Left lung (tissue), 10 donors: Measurements from ENCODE around the gene DGLUCY. TPM values are rescaled to one million over a fixed set of nuclear protein-coding genes. Genes with fewer than 3 reads are reported as not detected.
"Not testable (repeated sequence)": the region's sequence is repeated elsewhere in the genome, so short reads cannot be mapped to it uniquely, and the experiment has no call there.

Experiments
- ATAC-seq: fragments of 200-7000 bp; cut with Tn5 transposase; one replicate; pipeline ENCODE4 v1.9.1; 2020; ENCODE audit warnings: moderate library complexity
- DNase-seq, 4 donors: peaks; one replicate each; pipeline ENCODE4 v3.0.0-alpha.2; 2013 to 2020
- H3K27ac ChIP-seq, 2 donors: fragments of 200-600 bp; sonication (generic) in 1 of 2; one replicate each; pipeline versions ENCODE4 v1.5.0 to v1.8.0; 2020 to 2021
- H3K27me3 ChIP-seq, 2 donors: fragments of 200-600 bp; sonication (generic) in 1 of 2; one replicate each; pipeline versions ENCODE4 v1.5.0 to v1.8.0; 2020 to 2021
- H3K36me3 ChIP-seq, 2 donors: fragments of 200-600 bp; sonication (generic) in 1 of 2; one replicate each; pipeline versions ENCODE4 v1.5.0 to v1.8.0; 2020 to 2021
- H3K4me1 ChIP-seq, 2 donors: fragments of 200-600 bp; one replicate each; pipeline ENCODE4 v1.8.0; 2021
- H3K4me3 ChIP-seq, 2 donors: fragments of 200-600 bp; sonication (generic) in 1 of 2; one replicate each; pipeline versions ENCODE4 v1.5.0 to v1.8.0; 2020 to 2021; ENCODE audit warnings: mild to moderate bottlenecking in 1 of 2
- H3K9me3 ChIP-seq, 2 donors: fragments of 200-600 bp; sonication (generic) in 1 of 2; one replicate each; pipeline versions ENCODE4 v1.5.0 to v1.8.0; 2020 to 2021
- intact Hi-C, 2 donors: fragments of 100-400 bp; cut with DNase I; formaldehyde crosslinking; loops; one replicate each; pipeline versions ENCODE4 v1.11.2 to v1.14.2; 2022
- polyA plus RNA-seq, 6 donors: library from polyadenylated mRNA; unstranded; fragments of 120-200 nt; gene quantifications; one replicate each; pipeline ENCODE4 v1.2.1, GENCODE V29; 2013; ENCODE audit not compliant: insufficient read length in 6 of 6
- total RNA-seq, 2 donors: library from RNA; stranded (reverse); fragmentation: NEBNext Ultra II Directional; extraction: Animal tissue kit (Norgen Biotek cat#: 25700); gene quantifications; one replicate each; pipeline ENCODE4 v1.2.1, GENCODE V29; 2021
- TF ChIP-seq, protein P1 (sequence below), 2 donors: fragments of 200-600 bp; sonication (generic) in 1 of 2; IDR thresholded peaks; one replicate each; pipeline versions ENCODE4 v1.5.0 to v1.8.0; 2021; ENCODE audit warnings: antibody characterized with exemption in 2 of 2
- donor health status: DM: no; HTN: yes; CAD: no.
- donor health status: DM: no; HTN: no; CAD: no.

The DGLUCY gene
- total and polyA plus RNA-seq, 8 donors = 56.7 to 77.0 (median 66.1) TPM

DNA sequence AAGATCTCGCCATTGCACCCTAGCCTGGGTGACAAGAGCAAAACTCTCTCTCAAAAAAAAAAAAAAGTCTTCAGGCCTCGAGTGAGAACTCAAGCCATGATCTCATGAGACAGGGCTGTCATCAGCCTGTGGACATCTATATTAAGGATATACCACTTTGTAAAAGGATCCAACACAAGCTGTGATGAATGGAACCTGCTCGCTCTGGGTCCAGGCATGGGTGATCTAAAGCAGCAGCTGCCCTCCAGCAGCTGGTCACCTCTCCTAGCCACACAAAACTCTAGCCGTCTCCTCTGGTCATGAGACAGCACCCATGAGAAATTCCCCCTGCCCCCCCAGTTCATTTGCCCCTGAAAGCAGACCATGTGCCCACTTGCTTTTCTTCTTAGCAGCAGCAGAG lies 19.1 kb upstream of the DGLUCY start:
- Histone ChIP-seq H3K36me3 (no peaks in the 10 kb centered on the region), H3K4me3 (no peak overlapping the region), H3K27me3 (no peaks in the 10 kb centered on the region), H3K4me1 (no peaks in the 10 kb centered on the region), H3K9me3 (no peaks in the 10 kb centered on the region), H3K27ac (no peak overlapping the region)
- intact Hi-C loops = no loop called here
- DNase-seq (no peak), ATAC-seq (no peak)
- TF ChIP-seq, protein P1, sequence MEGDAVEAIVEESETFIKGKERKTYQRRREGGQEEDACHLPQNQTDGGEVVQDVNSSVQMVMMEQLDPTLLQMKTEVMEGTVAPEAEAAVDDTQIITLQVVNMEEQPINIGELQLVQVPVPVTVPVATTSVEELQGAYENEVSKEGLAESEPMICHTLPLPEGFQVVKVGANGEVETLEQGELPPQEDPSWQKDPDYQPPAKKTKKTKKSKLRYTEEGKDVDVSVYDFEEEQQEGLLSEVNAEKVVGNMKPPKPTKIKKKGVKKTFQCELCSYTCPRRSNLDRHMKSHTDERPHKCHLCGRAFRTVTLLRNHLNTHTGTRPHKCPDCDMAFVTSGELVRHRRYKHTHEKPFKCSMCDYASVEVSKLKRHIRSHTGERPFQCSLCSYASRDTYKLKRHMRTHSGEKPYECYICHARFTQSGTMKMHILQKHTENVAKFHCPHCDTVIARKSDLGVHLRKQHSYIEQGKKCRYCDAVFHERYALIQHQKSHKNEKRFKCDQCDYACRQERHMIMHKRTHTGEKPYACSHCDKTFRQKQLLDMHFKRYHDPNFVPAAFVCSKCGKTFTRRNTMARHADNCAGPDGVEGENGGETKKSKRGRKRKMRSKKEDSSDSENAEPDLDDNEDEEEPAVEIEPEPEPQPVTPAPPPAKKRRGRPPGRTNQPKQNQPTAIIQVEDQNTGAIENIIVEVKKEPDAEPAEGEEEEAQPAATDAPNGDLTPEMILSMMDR (IDR thresholded peaks at IDR 0.05) = no peak

DNA sequence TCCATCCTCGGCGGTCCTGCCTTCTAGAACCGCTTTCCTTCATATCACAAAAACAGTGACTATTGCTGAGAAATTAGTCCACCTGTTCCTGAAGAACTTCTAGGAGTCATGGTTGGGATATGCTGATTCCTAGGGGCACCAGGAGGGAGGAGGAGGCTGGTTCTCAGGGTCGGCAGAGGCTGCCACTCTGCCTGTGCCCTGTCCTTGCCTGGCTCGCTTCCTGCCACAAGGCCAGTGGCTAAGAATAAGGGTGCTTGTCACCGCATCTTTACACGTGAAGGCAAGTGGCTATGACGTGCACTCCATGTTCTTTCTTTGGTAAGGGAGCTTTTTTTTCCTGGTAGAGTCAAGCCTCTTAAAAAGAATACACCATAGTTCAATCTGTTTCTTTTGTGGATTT lies 18.7 kb upstream of the DGLUCY start:
- no peaks in the 10 kb centered on the region for H3K4me1 ChIP-seq
- H3K4me3 ChIP-seq = no peak overlapping the region
- intact Hi-C loops = no loop called here
- no peaks in the 10 kb centered on the region for H3K9me3 ChIP-seq
- TF ChIP-seq, protein P1 (IDR thresholded peaks at IDR 0.05) = no peak
- no peaks in the 10 kb centered on the region for H3K27me3 ChIP-seq
- no peak for ATAC-seq
- no peak overlapping the region for H3K27ac ChIP-seq
- no peaks in the 10 kb centered on the region for H3K36me3 ChIP-seq
- no peak for DNase-seq

DNA sequence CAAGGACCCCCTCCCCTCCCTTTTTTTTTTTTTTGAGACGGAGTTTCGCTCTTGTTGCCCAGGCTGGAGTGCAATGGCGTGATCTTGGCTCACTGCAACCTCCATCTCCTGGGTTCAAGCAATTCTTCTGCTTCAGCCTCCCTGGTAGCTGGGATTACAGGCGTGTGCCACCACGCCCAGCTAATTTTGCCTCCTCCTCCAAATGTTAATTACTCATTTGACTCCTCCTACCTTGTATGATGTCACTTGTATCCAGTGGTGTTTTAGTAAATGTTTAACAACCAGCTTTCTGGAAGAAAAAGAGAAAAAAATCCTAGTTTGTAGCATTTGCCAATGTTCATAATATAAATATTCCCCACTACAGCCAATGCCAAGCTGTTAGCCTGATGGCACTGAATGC lies 16.2 kb upstream of the DGLUCY start:
- H3K4me3 ChIP-seq, DNase-seq, ATAC-seq, H3K4me1 ChIP-seq, H3K27ac ChIP-seq, H3K36me3 ChIP-seq, H3K9me3 ChIP-seq, H3K27me3 ChIP-seq, intact Hi-C loops: not testable (repeated sequence)

DNA sequence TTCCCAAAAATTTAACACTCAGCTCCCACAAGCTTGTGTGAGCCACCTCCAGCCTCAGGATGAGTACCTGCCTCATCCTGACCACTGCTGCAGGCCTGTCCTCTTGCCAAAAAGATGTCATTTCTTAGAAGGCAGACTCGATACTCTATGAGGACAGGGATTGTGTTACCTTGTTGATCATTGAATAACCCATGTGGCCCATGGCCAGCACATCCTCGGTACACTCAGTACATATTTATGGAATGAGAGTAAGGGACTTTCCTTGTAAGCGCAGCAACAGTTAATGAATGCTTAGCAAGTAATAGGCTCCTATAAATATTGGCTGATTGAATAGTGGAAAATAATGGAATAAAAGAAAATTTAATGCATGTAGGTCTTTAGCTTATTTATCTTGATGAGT lies 15.3 kb upstream of the DGLUCY start:
- Histone ChIP-seq H3K9me3 (no peaks in the 10 kb centered on the region), H3K4me1 (no peaks in the 10 kb centered on the region), H3K27ac (no peak overlapping the region), H3K4me3 (no peak overlapping the region), H3K36me3 (no peaks in the 10 kb centered on the region), H3K27me3 (no peaks in the 10 kb centered on the region)
- intact Hi-C loops = no loop called here
- ATAC-seq (no peak), DNase-seq (no peak)
- TF ChIP-seq, protein P1 (IDR thresholded peaks at IDR 0.05) = no peak

DNA sequence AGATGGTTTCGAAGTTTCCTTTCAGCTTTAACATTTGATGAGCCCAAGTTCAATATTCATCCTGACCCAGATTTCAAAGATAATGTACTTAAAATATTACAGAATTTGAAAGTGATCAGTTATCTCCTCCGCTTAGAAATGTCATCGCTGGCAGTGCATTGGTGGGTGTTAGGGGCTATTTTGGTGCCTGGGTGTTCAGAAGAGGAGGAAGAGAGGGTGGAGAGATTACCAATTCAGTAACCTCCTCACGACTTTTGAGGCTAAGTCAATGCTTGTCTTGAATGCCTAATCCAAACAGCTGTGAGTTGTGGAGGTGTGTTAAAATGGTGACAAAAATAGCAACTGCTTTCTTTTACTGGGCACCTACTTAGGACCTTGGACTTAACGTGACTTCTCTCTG lies 13.8 kb upstream of the DGLUCY start:
- no peak for DNase-seq
- no peaks in the 10 kb centered on the region for H3K4me1 ChIP-seq
- H3K27ac ChIP-seq = no peak overlapping the region
- no peaks in the 10 kb centered on the region for H3K27me3 ChIP-seq
- no peaks in the 10 kb centered on the region for H3K9me3 ChIP-seq
- intact Hi-C loops = no loop called here
- TF ChIP-seq, protein P1 (IDR thresholded peaks at IDR 0.05) = no peak
- H3K36me3 ChIP-seq = no peaks in the 10 kb centered on the region
- ATAC-seq = no peak
- H3K4me3 ChIP-seq = no peak overlapping the region

DNA sequence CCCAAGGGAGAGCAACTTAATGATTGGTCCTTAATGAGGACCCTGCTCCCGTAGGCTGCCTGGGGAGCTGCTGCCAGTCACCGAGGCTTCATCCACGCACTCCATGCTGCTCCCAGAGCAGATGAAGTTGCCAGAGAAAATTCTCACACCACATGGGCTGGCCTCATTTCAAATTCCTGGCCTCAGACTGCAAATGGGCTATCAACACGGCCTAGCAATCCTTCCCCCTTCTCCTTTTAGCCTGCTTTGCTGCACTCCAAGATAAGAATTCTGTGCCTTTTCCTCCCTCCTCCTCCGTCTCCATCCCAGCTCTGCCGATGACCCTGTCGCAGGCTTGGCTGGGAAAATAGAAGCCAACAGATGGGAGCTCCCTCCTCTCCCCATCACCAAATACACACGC lies 10.8 kb upstream of the DGLUCY start:
- Histone ChIP-seq H3K27ac (no peak overlapping the region), H3K36me3 (no peaks in the 10 kb centered on the region), H3K9me3 (no peaks in the 10 kb centered on the region), H3K27me3 (no peaks in the 10 kb centered on the region), H3K4me1 (no peaks in the 10 kb centered on the region), H3K4me3 (no peak overlapping the region)
- DNase-seq (no peak), ATAC-seq (no peak)
- intact Hi-C loops = no loop called here
- TF ChIP-seq, protein P1 (IDR thresholded peaks at IDR 0.05) = no peak
